H1 (cell line): Measurements from ENCODE around the gene PDE4DIP.
"Not testable (repeated sequence)": the region's sequence is repeated elsewhere in the genome, so short reads cannot be mapped to it uniquely, and the experiment has no call there.

Experiments used
- ASH2L ChIP-seq: fragments of 200-600, 300-600 bp; sonication (generic); IDR thresholded peaks from one replicate; pipeline ENCODE4 v1.7.1; 2017; ENCODE audit warnings: low read length
- EZH2 ChIP-seq: fragments of 200-600 bp; sonication (generic); IDR thresholded peaks from 2 replicates; pipeline ENCODE4 v1.7.1; 2012; ENCODE audit warnings: low read depth, mild to moderate bottlenecking, moderate library complexity, low read length, inconsistent platforms; ENCODE audit not compliant: severe bottlenecking
- JUND ChIP-seq: IDR thresholded peaks from 2 replicates; pipeline ENCODE4 v1.6.1; 2011; ENCODE audit warnings: mild to moderate bottlenecking, improper control_type of control experiment, low read length
- POLR2A ChIP-seq, 2 experiments: IDR thresholded peaks; 1 replicate in 1 of 2; 2 replicates in 1 of 2; pipeline ENCODE4 v1.6.1; 2011; ENCODE audit warnings: low read depth in 2 of 2, low read length in 2 of 2, mild to moderate bottlenecking in 2 of 2; ENCODE audit errors: control extremely low read depth in 1 of 2
- POLR2AphosphoS5 ChIP-seq: IDR thresholded peaks from 2 replicates; pipeline ENCODE4 v1.6.1; 2011; ENCODE audit warnings: low read depth, low read length
- RFX5 ChIP-seq: IDR thresholded peaks from 2 replicates; pipeline ENCODE4 v1.6.1; 2011; ENCODE audit warnings: low read depth, low read length, improper control_type of control experiment, borderline replicate concordance

DNA sequence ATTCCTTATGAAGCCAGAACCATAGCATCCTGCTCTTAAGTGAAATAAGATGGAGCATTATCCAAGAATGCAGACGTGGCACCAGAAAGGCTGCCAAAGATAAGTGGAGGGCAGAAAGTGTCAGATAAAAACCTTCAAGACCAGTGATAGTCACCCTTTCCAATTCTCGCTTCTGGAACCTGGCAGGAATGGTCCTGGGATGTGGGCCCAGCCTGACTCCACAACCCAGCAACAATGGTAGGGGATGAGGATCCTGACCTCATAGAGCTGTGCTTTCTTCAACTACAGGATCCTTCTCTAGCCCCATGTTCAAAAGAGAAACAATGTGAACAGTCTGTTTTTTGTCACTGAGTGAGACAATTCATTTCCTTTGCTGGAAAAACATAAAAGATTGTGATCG lies 145.2 kb downstream of the PDE4DIP start:
- not testable (repeated sequence) for TF ChIP-seq RFX5; POLR2A (IDR thresholded peaks at IDR 0.05; ENCODE audit: control extremely low read depth in 1 of 2, low read depth in 2 of 2, low read length in 2 of 2); EZH2; JUND; ASH2L; POLR2AphosphoS5
